Hepatocyte (in vitro differentiated cells): ENCODE data around the gene YBX2. TPM values are rescaled to one million over a fixed set of nuclear protein-coding genes. Genes with fewer than 3 reads are reported as not detected.
"Not testable (repeated sequence)": the region's sequence is repeated elsewhere in the genome, so short reads cannot be mapped to it uniquely, and the experiment has no call there.

Experiments used
- DNase-seq: peaks from one replicate; pipeline ENCODE4 v3.0.0-alpha.2; 2016; ENCODE audit warnings: low spot score
- H2AFZ ChIP-seq: fragments of 200-600 bp; sonication (generic); 2 replicates; pipeline ENCODE4 v1.6.0; 2016; ENCODE audit warnings: antibody characterized with exemption, mild to moderate bottlenecking
- H3K27ac ChIP-seq: fragments of 200-600 bp; sonication (generic); 2 replicates; pipeline ENCODE4 v1.5.1; 2016; ENCODE audit warnings: mild to moderate bottlenecking
- H3K27me3 ChIP-seq: fragments of 200-600 bp; sonication (generic); 2 replicates; pipeline ENCODE4 v1.6.1; 2016
- H3K36me3 ChIP-seq: fragments of 200-600 bp; sonication (generic); replicated peaks from 2 replicates; pipeline ENCODE4 v1.5.1; 2016; ENCODE audit warnings: low read depth; ENCODE audit not compliant: insufficient read depth
- H3K4me1 ChIP-seq: fragments of 200-600 bp; sonication (generic); 2 replicates; pipeline ENCODE4 v1.5.1; 2016; ENCODE audit warnings: mild to moderate bottlenecking, moderate library complexity; ENCODE audit not compliant: insufficient read depth
- H3K4me2 ChIP-seq: fragments of 200-600 bp; sonication (generic); 2 replicates; pipeline ENCODE4 v1.6.0; 2016
- H3K4me3 ChIP-seq: fragments of 200-600 bp; sonication (generic); 2 replicates; pipeline ENCODE4 v1.5.1; 2016; ENCODE audit warnings: mild to moderate bottlenecking
- H3K79me2 ChIP-seq: fragments of 200-600 bp; sonication (generic); 2 replicates; pipeline ENCODE4 v1.6.0; 2017; ENCODE audit warnings: mild to moderate bottlenecking
- H3K9me2 ChIP-seq: fragments of 200-600 bp; sonication (generic); replicated peaks from 2 replicates; pipeline ENCODE4 v1.6.0; 2017; ENCODE audit warnings: mild to moderate bottlenecking; ENCODE audit not compliant: insufficient read depth
- H3K9me3 ChIP-seq: fragments of 200-600 bp; sonication (generic); 2 replicates; pipeline ENCODE4 v1.5.1; 2016; ENCODE audit warnings: low read depth, mild to moderate bottlenecking
- H4K20me1 ChIP-seq: fragments of 200-600 bp; sonication (generic); 2 replicates; pipeline ENCODE4 v1.6.0; 2016; ENCODE audit warnings: mild to moderate bottlenecking; ENCODE audit not compliant: insufficient read depth, poor library complexity, severe bottlenecking
- CTCF ChIP-seq: fragments of 200-600 bp; sonication (generic); IDR thresholded peaks from 2 replicates; pipeline ENCODE4 v1.5.1; 2016; ENCODE audit warnings: antibody characterized with exemption, mild to moderate bottlenecking; ENCODE audit not compliant: poor library complexity
- EZH2 ChIP-seq: fragments of 200-600 bp; sonication (generic); IDR thresholded peaks from 2 replicates; pipeline ENCODE4 v1.6.1; 2016; ENCODE audit warnings: antibody characterized with exemption, mild to moderate bottlenecking, borderline replicate concordance
- EZH2phosphoT487 ChIP-seq: fragments of 200-600 bp; sonication (generic); IDR thresholded peaks from one replicate; pipeline ENCODE4 v1.6.1; 2018; ENCODE audit warnings: antibody characterized with exemption, mild to moderate bottlenecking, low read depth, moderate library complexity; ENCODE audit not compliant: unreplicated experiment, severe bottlenecking
- WGBS: methylation state at CpG from one replicate; pipeline ENCODE4 v1.1.6; 2016; ENCODE audit warnings: low lambda C conversion rate; ENCODE audit errors: missing lambda C conversion rate; 5-methylcytosine and 5-hydroxymethylcytosine counted together
- polyA plus RNA-seq: library from polyadenylated mRNA; unstranded; fragments of >200 nt; fragmentation: Nextera tagmentation; extraction: Ambion mirVana; gene quantifications from 2 replicates; pipeline ENCODE4 v1.2.1, GENCODE V29; 2016
- total RNA-seq: library from RNA; depleted of rRNA; stranded (reverse); fragments of >200 nt; gene quantifications from 2 replicates; pipeline ENCODE4 v1.2.3, GENCODE V29; 2014

Gene YBX2
- total RNA-seq, result 1.4 and 1.7 TPM in 2 replicates
- polyA plus RNA-seq, result 1.3 and 3.0 TPM in 2 replicates

- peaks cover 28% of the 10 kb centered on the region for H3K4me1 ChIP-seq
- peak within 1 kb of the TSS; percentile 89 for H3K4me2 ChIP-seq
- H3K27me3 ChIP-seq, result no peaks in the 10 kb centered on the region
- WGBS, result 7% methylated on average over 10 of the region's 57 CpGs
- H4K20me1 ChIP-seq, result no peaks in the 10 kb centered on the region
- H2AFZ ChIP-seq, result no peak within 1 kb of the TSS
- no peak within 1 kb of the TSS for H3K4me3 ChIP-seq
- TF ChIP-seq EZH2 (no peak), CTCF (no peak), EZH2phosphoT487 (no peak)
- H3K36me3 ChIP-seq, result no peaks in the 10 kb centered on the region
- no peaks in the 10 kb centered on the region for H3K9me3 ChIP-seq
- no peak within 1 kb of the TSS for H3K27ac ChIP-seq
- H3K79me2 ChIP-seq, result no peaks in the 10 kb centered on the region
- no peaks in the 10 kb centered on the region for H3K9me2 ChIP-seq
- peak; percentile 95 for DNase-seq
Observed at GRCh38 chr17:7294614-7295153, at the start of gene YBX2. YBX2 (minus strand) TSS chr17:7294639; CDS start chr17:7294500, 139 bp downstream.

- H2AFZ ChIP-seq, result no peak overlapping the region
- no peak for TF ChIP-seq EZH2
- no peak for TF ChIP-seq EZH2phosphoT487
- TF ChIP-seq CTCF, result no peak
Observed at GRCh38 chr17:7343250-7343649, 48.8 kb upstream of the YBX2 start.

GRCh38 chr17:7341842-7342241 is 47.4 kb upstream of the YBX2 start:
- 95% methylated on average over 13 of the region's 13 CpGs for WGBS
- H3K9me2 ChIP-seq, result no peaks in the 10 kb centered on the region
- H4K20me1 ChIP-seq, result no peaks in the 10 kb centered on the region
- H2AFZ ChIP-seq, result no peak overlapping the region
- no peaks in the 10 kb centered on the region for H3K4me1 ChIP-seq
- no peaks in the 10 kb centered on the region for H3K36me3 ChIP-seq
- H3K4me2 ChIP-seq, result no peak overlapping the region
- no peaks in the 10 kb centered on the region for H3K27me3 ChIP-seq
- H3K4me3 ChIP-seq, result no peak overlapping the region
- no peaks in the 10 kb centered on the region for H3K79me2 ChIP-seq
- H3K27ac ChIP-seq, result no peak overlapping the region
- TF ChIP-seq CTCF, result no peak
- no peak for TF ChIP-seq EZH2
- no peaks in the 10 kb centered on the region for H3K9me3 ChIP-seq
- no peak for DNase-seq

More at GRCh38 chr17:7343250-7343649, 48.8 kb upstream of the YBX2 start:
- 84% methylated on average over 14 of the region's 15 CpGs for WGBS
- H3K4me2 ChIP-seq, result no peak overlapping the region
- no peaks in the 10 kb centered on the region for H3K4me1 ChIP-seq
- no peaks in the 10 kb centered on the region for H3K36me3 ChIP-seq
- H3K79me2 ChIP-seq, result no peaks in the 10 kb centered on the region
- no peaks in the 10 kb centered on the region for H3K9me2 ChIP-seq
- H3K4me3 ChIP-seq, result no peak overlapping the region
- no peaks in the 10 kb centered on the region for H4K20me1 ChIP-seq
- DNase-seq, result no peak
- no peaks in the 10 kb centered on the region for H3K27me3 ChIP-seq
- no peak overlapping the region for H3K27ac ChIP-seq
- H3K9me3 ChIP-seq, result no peaks in the 10 kb centered on the region

GRCh38 chr17:7340179-7340578 is 45.7 kb upstream of the YBX2 start:
- Histone ChIP-seq H3K9me2 (no peaks in the 10 kb centered on the region), H3K9me3 (no peaks in the 10 kb centered on the region), H3K27ac (no peak overlapping the region), H3K27me3 (no peaks in the 10 kb centered on the region), H2AFZ (no peak overlapping the region), H3K4me2 (no peak overlapping the region), H3K4me3 (no peak overlapping the region), H3K36me3 (no peaks in the 10 kb centered on the region), H4K20me1 (no peaks in the 10 kb centered on the region), H3K79me2 (no peaks in the 10 kb centered on the region), H3K4me1 (no peaks in the 10 kb centered on the region)
- no peak for DNase-seq
- TF ChIP-seq EZH2phosphoT487, result no peak
- no peak for TF ChIP-seq CTCF
- TF ChIP-seq EZH2, result no peak
- 82% methylated on average over 2 of the region's 2 CpGs for WGBS

GRCh38 chr17:7337600-7337999 is 43.2 kb upstream of the YBX2 start:
- not testable (repeated sequence) for H3K9me2 ChIP-seq, H3K4me1 ChIP-seq, H4K20me1 ChIP-seq, H2AFZ ChIP-seq, H3K4me3 ChIP-seq, DNase-seq, H3K36me3 ChIP-seq, H3K79me2 ChIP-seq, H3K27me3 ChIP-seq, H3K4me2 ChIP-seq, H3K9me3 ChIP-seq, H3K27ac ChIP-seq
- WGBS, result 90% methylated on average over 7 of the region's 7 CpGs
